Stomach (tissue), 9 donors: ENCODE results near the gene CDH23. TPM values are rescaled to one million over a fixed set of nuclear protein-coding genes. Genes with fewer than 3 reads are reported as not detected.

ENCODE experiments used
- DNase-seq, 2 donors: peaks; one replicate each; pipeline versions ENCODE4 v3.0.0 to v3.0.0-alpha.2; 2013 to 2019
- H3K27ac ChIP-seq, 5 donors: fragments of 200-600 bp in 4 of 5; sonication (generic) in 4 of 5; one replicate each; pipeline ENCODE4 v1.5.1; 2013 to 2019; ENCODE audit warnings: mild to moderate bottlenecking in 1 of 5, moderate library complexity in 1 of 5
- H3K27me3 ChIP-seq, 3 donors: fragments of 200-600 bp; sonication (generic); one replicate each; pipeline ENCODE4 v1.5.1; 2017 to 2019; ENCODE audit warnings: mixed run types in 1 of 3
- H3K36me3 ChIP-seq, 4 donors: fragments of 200-600 bp; sonication (generic); 1 replicate in 3 of 4; 2 replicates in 1 of 4; pipeline ENCODE4 v1.5.1; 2016 to 2019
- H3K4me1 ChIP-seq, 4 donors: fragments of 200-600 bp; sonication (generic); one replicate each; pipeline ENCODE4 v1.5.1; 2016 to 2019
- H3K4me3 ChIP-seq, 4 donors: fragments of 200-600 bp; sonication (generic) in 3 of 4; one replicate each; pipeline ENCODE4 v1.5.1; 2016 to 2019; ENCODE audit warnings: mild to moderate bottlenecking in 1 of 4
- H3K9me3 ChIP-seq, 4 donors: fragments of 200-600 bp; sonication (generic); one replicate each; pipeline ENCODE4 v1.5.1; 2016 to 2019
- CTCF ChIP-seq, 7 experiments: fragments of 450-650 bp in 4 of 7; fragments of 200-600 bp in 3 of 7; sonication (generic) in 3 of 7; IDR thresholded peaks; one replicate each; pipeline ENCODE4 v1.5.1; 2016 to 2019; ENCODE audit warnings: antibody characterized with exemption in 7 of 7, control low read depth in 2 of 7, mild to moderate bottlenecking in 1 of 7
- EP300 ChIP-seq: sonication (generic); formaldehyde crosslinking; IDR thresholded peaks from one replicate; pipeline ENCODE4 v1.6.1; 2017; ENCODE audit warnings: antibody characterized with exemption
- POLR2A ChIP-seq, 4 donors: fragments of 450-650 bp; IDR thresholded peaks; one replicate each; pipeline ENCODE4 v1.6.1; 2016; ENCODE audit warnings: antibody characterized with exemption in 4 of 4, control low read depth in 2 of 4, mild to moderate bottlenecking in 1 of 4, moderate library complexity in 1 of 4
- POLR2AphosphoS5 ChIP-seq, 3 donors: sonication (generic); formaldehyde crosslinking; IDR thresholded peaks; one replicate each; pipeline ENCODE4 v1.6.1; 2016; ENCODE audit warnings: antibody characterized with exemption in 3 of 3
- WGBS, 5 donors: extraction: QIAGEN DNeasy Blood & Tissue Kit in 3 of 5; methylation state at CpG; one replicate each; pipeline versions ENCODE4 v1.1.5 to v1.1.7; 2013 to 2018; 5-methylcytosine and 5-hydroxymethylcytosine counted together
- intact Hi-C: fragments of 100-400 bp; cut with DNase I; formaldehyde crosslinking; loops from one replicate; pipeline ENCODE4 v1.15.1; 2023; ENCODE audit warnings: low total_unique reads
- polyA plus RNA-seq, 3 donors: library from polyadenylated mRNA; stranded (reverse); fragments of 200-250 nt; gene quantifications; one replicate each; pipeline ENCODE4 v1.2.3, GENCODE V29; 2013
- total RNA-seq, 5 donors: library from RNA; depleted of rRNA; stranded (reverse); fragments of >200 nt; gene quantifications; one replicate each; pipeline versions ENCODE4 v1.1.0 to v1.2.3, GENCODE V29; 2014 to 2016
- donor health status: healthy with polysubstance abuse.
- donor health status: Bipolar disorder and iron deficiency.
- donor health status: healthy.

CDH23 gene
- total and polyA plus RNA-seq, 8 donors: 0.31 to 8.2 (median 2.2) TPM

GRCh38 chr10:71779641-71780040 lies 382.9 kb downstream of the CDH23 start:
- no peak for DNase-seq
- no peak for TF ChIP-seq POLR2AphosphoS5 (IDR thresholded peaks at IDR 0.05)
- TF ChIP-seq POLR2A (IDR thresholded peaks at IDR 0.05): no peak
- no peak for TF ChIP-seq EP300
- no peak for TF ChIP-seq CTCF (IDR thresholded peaks at IDR 0.05)
- Histone ChIP-seq H3K36me3 (no peaks in the 10 kb centered on the region), H3K9me3 (no peaks in the 10 kb centered on the region), H3K27me3 (no peaks in the 10 kb centered on the region), H3K27ac (no peak overlapping the region), H3K4me1 (peaks cover 3 to 40% (median 10%) of the 10 kb centered on the region in 4 donors), H3K4me3 (no peak overlapping the region)
- WGBS, 5 donors: 79 to 91% (median 87%) methylated on average over 6 of the region's 6 CpGs
- intact Hi-C loops: no loop called here

- H3K36me3 ChIP-seq: no peaks in the 10 kb centered on the region
- no peak for DNase-seq
- no peak overlapping the region for H3K27ac ChIP-seq
- H3K4me1 ChIP-seq: peaks cover 0 to 35% (median 5%) of the 10 kb centered on the region in 4 donors
- no peak overlapping the region for H3K4me3 ChIP-seq
- no peaks in the 10 kb centered on the region for H3K27me3 ChIP-seq
- intact Hi-C loops: no loop called here
- WGBS, 5 donors: 90 to 93% (median 93%) methylated on average over 7 of the region's 7 CpGs
- no peaks in the 10 kb centered on the region for H3K9me3 ChIP-seq
- TF ChIP-seq EP300 (no peak), CTCF (IDR thresholded peaks at IDR 0.05) (no peak), POLR2A (IDR thresholded peaks at IDR 0.05) (no peak), POLR2AphosphoS5 (IDR thresholded peaks at IDR 0.05) (no peak)
Measured at GRCh38 chr10:71780156-71780555, 383.4 kb downstream of the CDH23 start.

GRCh38 chr10:71780719-71781118 lies 384.0 kb downstream of the CDH23 start:
- WGBS, 5 donors: 75 to 84% (median 82%) methylated on average over 9 of the region's 9 CpGs

GRCh38 chr10:71782221-71782916 lies 385.6 kb downstream of the CDH23 start:
- Histone ChIP-seq H3K9me3 (no peaks in the 10 kb centered on the region), H3K4me1 (peaks cover 0 to 15% (median 3%) of the 10 kb centered on the region in 4 donors), H3K27me3 (no peaks in the 10 kb centered on the region), H3K36me3 (no peaks in the 10 kb centered on the region), H3K4me3 (no peak overlapping the region), H3K27ac (no peak overlapping the region)
- intact Hi-C loops: no loop called here
- WGBS, 5 donors: 75 to 85% (median 76%) methylated on average over 5 to 6 of the region's 6 CpGs
- no peak for DNase-seq
- no peak for TF ChIP-seq POLR2AphosphoS5 (IDR thresholded peaks at IDR 0.05)
- no peak for TF ChIP-seq EP300
- TF ChIP-seq CTCF (IDR thresholded peaks at IDR 0.05): no peak
- TF ChIP-seq POLR2A (IDR thresholded peaks at IDR 0.05): no peak

More at GRCh38 chr10:71780719-71781118, 384.0 kb downstream of the CDH23 start:
- no peaks in the 10 kb centered on the region for H3K27me3 ChIP-seq
- intact Hi-C loops: no loop called here
- H3K4me1 ChIP-seq: peaks cover 0 to 30% (median 3%) of the 10 kb centered on the region in 4 donors
- H3K4me3 ChIP-seq: no peak overlapping the region
- no peak overlapping the region for H3K27ac ChIP-seq
- no peaks in the 10 kb centered on the region for H3K9me3 ChIP-seq
- H3K36me3 ChIP-seq: no peaks in the 10 kb centered on the region
- TF ChIP-seq POLR2AphosphoS5 (IDR thresholded peaks at IDR 0.05) (no peak), CTCF (IDR thresholded peaks at IDR 0.05) (no peak), EP300 (no peak), POLR2A (IDR thresholded peaks at IDR 0.05) (no peak)
- no peak for DNase-seq
